Hepatocyte (in vitro differentiated cells): ENCODE measurements around the gene MOB3B. TPM values are rescaled to one million over a fixed set of nuclear protein-coding genes. Genes with fewer than 3 reads are reported as not detected.

Experiments
- DNase-seq: peaks from one replicate; pipeline ENCODE4 v3.0.0-alpha.2; 2016; ENCODE audit warnings: low spot score
- H2AFZ ChIP-seq: fragments of 200-600 bp; sonication (generic); 2 replicates; pipeline ENCODE4 v1.6.0; 2016; ENCODE audit warnings: antibody characterized with exemption, mild to moderate bottlenecking
- H3K27ac ChIP-seq: fragments of 200-600 bp; sonication (generic); 2 replicates; pipeline ENCODE4 v1.5.1; 2016; ENCODE audit warnings: mild to moderate bottlenecking
- H3K27me3 ChIP-seq: fragments of 200-600 bp; sonication (generic); 2 replicates; pipeline ENCODE4 v1.6.1; 2016
- H3K36me3 ChIP-seq: fragments of 200-600 bp; sonication (generic); replicated peaks from 2 replicates; pipeline ENCODE4 v1.5.1; 2016; ENCODE audit warnings: low read depth; ENCODE audit not compliant: insufficient read depth
- H3K4me1 ChIP-seq: fragments of 200-600 bp; sonication (generic); 2 replicates; pipeline ENCODE4 v1.5.1; 2016; ENCODE audit warnings: mild to moderate bottlenecking, moderate library complexity; ENCODE audit not compliant: insufficient read depth
- H3K4me2 ChIP-seq: fragments of 200-600 bp; sonication (generic); 2 replicates; pipeline ENCODE4 v1.6.0; 2016
- H3K4me3 ChIP-seq: fragments of 200-600 bp; sonication (generic); 2 replicates; pipeline ENCODE4 v1.5.1; 2016; ENCODE audit warnings: mild to moderate bottlenecking
- H3K79me2 ChIP-seq: fragments of 200-600 bp; sonication (generic); 2 replicates; pipeline ENCODE4 v1.6.0; 2017; ENCODE audit warnings: mild to moderate bottlenecking
- H3K9me2 ChIP-seq: fragments of 200-600 bp; sonication (generic); replicated peaks from 2 replicates; pipeline ENCODE4 v1.6.0; 2017; ENCODE audit warnings: mild to moderate bottlenecking; ENCODE audit not compliant: insufficient read depth
- H3K9me3 ChIP-seq: fragments of 200-600 bp; sonication (generic); 2 replicates; pipeline ENCODE4 v1.5.1; 2016; ENCODE audit warnings: low read depth, mild to moderate bottlenecking
- H4K20me1 ChIP-seq: fragments of 200-600 bp; sonication (generic); 2 replicates; pipeline ENCODE4 v1.6.0; 2016; ENCODE audit warnings: mild to moderate bottlenecking; ENCODE audit not compliant: insufficient read depth, poor library complexity, severe bottlenecking
- CTCF ChIP-seq: fragments of 200-600 bp; sonication (generic); IDR thresholded peaks from 2 replicates; pipeline ENCODE4 v1.5.1; 2016; ENCODE audit warnings: antibody characterized with exemption, mild to moderate bottlenecking; ENCODE audit not compliant: poor library complexity
- EZH2 ChIP-seq: fragments of 200-600 bp; sonication (generic); IDR thresholded peaks from 2 replicates; pipeline ENCODE4 v1.6.1; 2016; ENCODE audit warnings: antibody characterized with exemption, mild to moderate bottlenecking, borderline replicate concordance
- EZH2phosphoT487 ChIP-seq: fragments of 200-600 bp; sonication (generic); IDR thresholded peaks from one replicate; pipeline ENCODE4 v1.6.1; 2018; ENCODE audit warnings: antibody characterized with exemption, mild to moderate bottlenecking, low read depth, moderate library complexity; ENCODE audit not compliant: unreplicated experiment, severe bottlenecking
- WGBS: methylation state at CpG from one replicate; pipeline ENCODE4 v1.1.6; 2016; ENCODE audit warnings: low lambda C conversion rate; ENCODE audit errors: missing lambda C conversion rate; 5-methylcytosine and 5-hydroxymethylcytosine counted together
- polyA plus RNA-seq: library from polyadenylated mRNA; unstranded; fragments of >200 nt; fragmentation: Nextera tagmentation; extraction: Ambion mirVana; gene quantifications from 2 replicates; pipeline ENCODE4 v1.2.1, GENCODE V29; 2016
- total RNA-seq: library from RNA; depleted of rRNA; stranded (reverse); fragments of >200 nt; gene quantifications from 2 replicates; pipeline ENCODE4 v1.2.3, GENCODE V29; 2014

MOB3B gene
- total and polyA plus RNA-seq, 2 experiments from 2014 or later: 13.3 to 13.5 TPM

GRCh38 chr9:27545471-27545870 lies 15.9 kb upstream of the MOB3B start:
- DNase-seq: no peak
- WGBS: 93% methylated on average over 3 of the region's 3 CpGs
- Histone ChIP-seq H4K20me1 (no peaks in the 10 kb centered on the region), H3K9me2 (no peaks in the 10 kb centered on the region), H3K9me3 (no peaks in the 10 kb centered on the region), H3K27me3 (no peaks in the 10 kb centered on the region), H3K36me3 (no peaks in the 10 kb centered on the region), H2AFZ (no peak overlapping the region), H3K4me3 (no peak overlapping the region), H3K27ac (no peak overlapping the region), H3K4me1 (peaks cover under 1% of the 10 kb centered on the region), H3K79me2 (no peaks in the 10 kb centered on the region), H3K4me2 (no peak overlapping the region)
- TF ChIP-seq EZH2: no peak
- no peak for TF ChIP-seq CTCF
- no peak for TF ChIP-seq EZH2phosphoT487

- Histone ChIP-seq H3K9me2 (no peaks in the 10 kb centered on the region), H3K9me3 (no peaks in the 10 kb centered on the region), H3K27me3 (no peaks in the 10 kb centered on the region), H3K4me3 (no peak overlapping the region), H3K27ac (no peak overlapping the region), H3K79me2 (no peaks in the 10 kb centered on the region), H2AFZ (no peak overlapping the region), H3K36me3 (no peaks in the 10 kb centered on the region), H3K4me1 (peaks cover 16% of the 10 kb centered on the region), H4K20me1 (no peaks in the 10 kb centered on the region), H3K4me2 (no peak overlapping the region)
- no peak for DNase-seq
- no peak for TF ChIP-seq EZH2
- no peak for TF ChIP-seq CTCF
- TF ChIP-seq EZH2phosphoT487: no peak
- WGBS: 67% methylated on average over 2 of the region's 2 CpGs
Observed at GRCh38 chr9:27542508-27542907, 12.9 kb upstream of the MOB3B start.

- no peak overlapping the region for H3K4me2 ChIP-seq
- no peak for DNase-seq
- H3K36me3 ChIP-seq: no peaks in the 10 kb centered on the region
- H3K27ac ChIP-seq: no peak overlapping the region
- no peaks in the 10 kb centered on the region for H4K20me1 ChIP-seq
- H3K4me3 ChIP-seq: no peak overlapping the region
- H3K9me2 ChIP-seq: no peaks in the 10 kb centered on the region
- H2AFZ ChIP-seq: no peak overlapping the region
- H3K9me3 ChIP-seq: no peaks in the 10 kb centered on the region
- H3K27me3 ChIP-seq: no peaks in the 10 kb centered on the region
- peaks cover 16% of the 10 kb centered on the region for H3K4me1 ChIP-seq
- H3K79me2 ChIP-seq: no peaks in the 10 kb centered on the region
- TF ChIP-seq CTCF (no peak), EZH2phosphoT487 (no peak), EZH2 (no peak)
- WGBS: 98% methylated on average over 4 of the region's 4 CpGs
Observed at GRCh38 chr9:27541740-27542139, 12.1 kb upstream of the MOB3B start.

- Histone ChIP-seq H3K4me2 (peak overlapping the region; percentile 33), H2AFZ (no peak overlapping the region), H3K27me3 (no peaks in the 10 kb centered on the region), H4K20me1 (no peaks in the 10 kb centered on the region), H3K27ac (peak overlapping the region; percentile 80), H3K9me3 (no peaks in the 10 kb centered on the region), H3K4me1 (peaks cover 16% of the 10 kb centered on the region), H3K79me2 (no peaks in the 10 kb centered on the region), H3K36me3 (no peaks in the 10 kb centered on the region), H3K9me2 (no peaks in the 10 kb centered on the region), H3K4me3 (no peak overlapping the region)
- DNase-seq: no peak
- WGBS: 93% methylated on average over 1 of the region's 1 CpG
- no peak for TF ChIP-seq CTCF
- no peak for TF ChIP-seq EZH2phosphoT487
- no peak for TF ChIP-seq EZH2
Observed at GRCh38 chr9:27540502-27540901, 10.9 kb upstream of the MOB3B start.
